Activated naive CD4-positive, alpha-beta T cell treated with anti-CD3 and anti-CD28 coated beads for 36 hours (primary cell): Measurements from ENCODE around the gene CD151. TPM values are rescaled to one million over a fixed set of nuclear protein-coding genes. Genes with fewer than 3 reads are reported as not detected.

Source experiments
- CTCF ChIA-PET: fragments of 350-600 bp; sonication (Branson Sonifier 250); formaldehyde crosslinking; loops from one replicate; lab custom pipeline; 2021; ENCODE audit warnings: antibody characterized with exemption; lab: Charles Lee
- DNase-seq: peaks from one replicate; pipeline ENCODE4 v3.0.0-alpha.2; 2020
- H3K27ac Mint-ChIP-seq: one replicate; pipeline ENCODE4 v1.8.0; 2021; ENCODE audit warnings: mild to moderate bottlenecking, mixed read lengths
- H3K27me3 Mint-ChIP-seq: one replicate; pipeline ENCODE4 v1.8.0; 2021; ENCODE audit warnings: low read depth, mixed read lengths
- H3K36me3 Mint-ChIP-seq: one replicate; pipeline ENCODE4 v1.8.0; 2021; ENCODE audit warnings: low read depth, mixed read lengths
- H3K4me1 Mint-ChIP-seq: one replicate; pipeline ENCODE4 v1.8.0; 2021; ENCODE audit warnings: low read depth, mixed read lengths
- H3K4me3 Mint-ChIP-seq: one replicate; pipeline ENCODE4 v1.8.0; 2021; ENCODE audit warnings: mild to moderate bottlenecking, moderate library complexity, mixed read lengths
- H3K9me3 Mint-ChIP-seq: one replicate; pipeline ENCODE4 v1.8.0; 2021; ENCODE audit warnings: mixed read lengths
- intact Hi-C: fragments of 100-400 bp; cut with micrococcal nuclease; formaldehyde crosslinking; loops from one replicate; pipeline ENCODE4 v1.15.1; 2023
- total RNA-seq, 2 experiments: library from RNA; stranded (reverse); gene quantifications; one replicate each; pipeline ENCODE4 v1.2.3, GENCODE V29; 2021

Gene CD151
- total RNA-seq, 2 experiments from 2014 or later = 16.3 to 18.1 TPM

DNA sequence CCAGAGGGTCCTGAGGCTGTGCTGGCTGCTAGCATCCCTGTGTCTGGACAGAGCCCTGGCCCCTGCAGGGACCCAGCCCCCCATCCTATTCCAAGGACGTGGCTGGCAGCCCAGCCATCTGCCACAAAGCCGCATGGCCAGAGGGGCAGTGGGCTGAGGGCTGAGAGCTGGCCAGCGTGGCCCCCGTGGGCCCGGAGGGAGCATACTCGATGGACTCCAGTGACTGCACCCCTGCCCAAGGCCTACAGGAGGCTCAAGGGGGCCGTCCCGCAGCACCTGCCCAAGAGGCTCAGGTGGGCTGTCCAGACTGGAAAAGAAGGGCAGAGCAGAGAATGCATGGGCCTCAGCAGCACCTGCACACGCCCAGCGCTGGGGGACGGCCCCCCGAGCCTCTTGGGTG lies 23.0 kb downstream of the CD151 start:
- H3K9me3 Mint-ChIP-seq = no peaks in the 10 kb centered on the region
- H3K4me3 Mint-ChIP-seq = no peak overlapping the region
- H3K36me3 Mint-ChIP-seq = no peaks in the 10 kb centered on the region
- intact Hi-C loops = no loop called here
- DNase-seq = no peak
- no peaks in the 10 kb centered on the region for H3K4me1 Mint-ChIP-seq
- no peak overlapping the region for H3K27ac Mint-ChIP-seq
- H3K27me3 Mint-ChIP-seq = no peaks in the 10 kb centered on the region
- CTCF ChIA-PET = no interaction called here

DNA sequence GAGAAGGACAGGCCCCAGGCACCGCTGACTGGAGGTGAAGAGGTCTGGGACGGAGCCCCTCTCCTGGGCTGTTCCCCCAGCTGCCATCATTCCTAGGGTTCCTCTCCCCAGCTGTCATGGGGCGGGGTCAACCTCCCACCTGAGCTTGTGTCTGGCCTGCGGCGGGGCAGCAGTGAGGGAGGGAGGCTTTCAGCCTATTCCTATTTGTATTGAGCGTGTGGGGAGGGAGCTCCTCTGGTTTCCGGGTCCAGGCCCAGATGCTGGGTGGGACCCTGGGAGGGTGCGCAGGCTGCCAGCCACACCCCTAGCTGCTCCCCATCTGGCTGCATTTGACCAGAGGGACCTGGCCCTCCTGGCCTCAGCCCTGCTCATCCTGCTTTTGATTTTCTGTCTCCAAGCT lies 23.6 kb downstream of the CD151 start:
- H3K36me3 Mint-ChIP-seq = no peaks in the 10 kb centered on the region
- no peak overlapping the region for H3K4me3 Mint-ChIP-seq
- no peak overlapping the region for H3K27ac Mint-ChIP-seq
- no peaks in the 10 kb centered on the region for H3K27me3 Mint-ChIP-seq
- no peak for DNase-seq
- CTCF ChIA-PET = interaction anchor here (1.1 kb wide), 1 partner anchor 8 kb away, joined by 3 read pairs; no protein-coding TSS in a partner anchor
- H3K9me3 Mint-ChIP-seq = no peaks in the 10 kb centered on the region
- intact Hi-C loops = no loop called here
- H3K4me1 Mint-ChIP-seq = no peaks in the 10 kb centered on the region

DNA sequence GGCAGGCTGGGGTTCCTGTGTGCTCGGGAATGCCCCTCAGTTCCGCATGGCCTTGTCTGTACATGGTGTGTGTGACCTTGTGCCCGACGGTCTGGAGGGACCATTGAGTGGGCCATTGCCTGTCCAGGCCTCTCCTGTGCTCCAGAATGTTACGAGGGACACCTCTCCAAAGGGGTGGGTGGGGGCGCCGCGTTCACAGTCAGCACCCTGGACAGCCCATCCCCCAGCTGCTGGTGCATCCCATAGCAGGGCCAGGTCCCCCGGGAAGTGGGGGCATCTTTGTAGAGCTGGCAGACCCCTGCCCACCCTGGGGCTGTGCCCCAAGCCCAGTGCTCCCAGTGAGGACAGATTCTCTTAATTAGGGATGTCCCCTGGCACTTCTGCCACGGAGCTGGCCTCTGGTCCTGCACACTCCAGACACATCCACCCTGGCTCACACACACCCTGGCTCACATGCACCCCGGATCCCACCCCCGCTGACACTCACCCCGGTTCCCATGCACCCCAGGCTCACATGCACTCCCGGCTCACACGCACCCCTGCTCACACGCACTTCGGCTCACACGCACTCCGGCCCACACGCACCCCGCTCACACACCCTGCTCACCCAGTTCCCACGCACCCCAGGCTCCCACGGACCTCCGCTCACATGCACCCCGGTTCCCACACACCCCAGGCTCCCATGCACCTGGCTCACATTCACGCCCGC lies 25.5 kb downstream of the CD151 start:
- H3K9me3 Mint-ChIP-seq = no peaks in the 10 kb centered on the region
- no peak overlapping the region for H3K4me3 Mint-ChIP-seq
- DNase-seq = no peak
- no peaks in the 10 kb centered on the region for H3K36me3 Mint-ChIP-seq
- H3K4me1 Mint-ChIP-seq = no peaks in the 10 kb centered on the region
- intact Hi-C loops = no loop called here
- H3K27ac Mint-ChIP-seq = no peak overlapping the region
- CTCF ChIA-PET = no interaction called here
- H3K27me3 Mint-ChIP-seq = no peaks in the 10 kb centered on the region

DNA sequence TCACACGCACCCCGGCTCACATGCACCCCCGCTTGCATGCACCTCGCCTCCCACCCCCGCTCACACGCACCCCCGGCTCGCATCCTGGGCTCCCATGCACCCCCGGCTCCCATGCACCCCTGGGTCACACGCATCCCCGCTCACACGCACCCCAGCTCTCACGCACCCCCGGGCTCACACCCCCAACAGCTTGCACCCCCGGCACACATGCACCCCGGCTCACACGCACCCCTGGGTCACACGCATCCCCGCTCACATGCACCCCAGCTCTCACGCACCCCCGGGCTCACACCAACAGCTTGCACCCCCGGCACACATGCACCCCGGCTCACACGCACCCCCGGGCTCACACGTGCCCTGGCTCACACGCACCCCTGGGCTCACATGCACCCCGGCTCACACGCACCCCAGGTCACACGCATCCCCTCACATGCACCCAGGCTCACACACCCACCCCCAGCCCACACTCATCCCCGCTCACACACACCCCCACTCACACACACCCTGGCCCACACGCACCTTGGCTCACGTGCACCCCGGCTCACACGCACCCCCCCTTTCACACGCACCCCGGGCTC lies 26.1 kb downstream of the CD151 start:
- intact Hi-C loops = no loop called here
- CTCF ChIA-PET = no interaction called here
- Mint-ChIP-seq H3K27ac (no peak overlapping the region), H3K4me3 (no peak overlapping the region), H3K4me1 (no peaks in the 10 kb centered on the region), H3K9me3 (no peaks in the 10 kb centered on the region), H3K36me3 (no peaks in the 10 kb centered on the region), H3K27me3 (no peaks in the 10 kb centered on the region)
- DNase-seq = no peak

DNA sequence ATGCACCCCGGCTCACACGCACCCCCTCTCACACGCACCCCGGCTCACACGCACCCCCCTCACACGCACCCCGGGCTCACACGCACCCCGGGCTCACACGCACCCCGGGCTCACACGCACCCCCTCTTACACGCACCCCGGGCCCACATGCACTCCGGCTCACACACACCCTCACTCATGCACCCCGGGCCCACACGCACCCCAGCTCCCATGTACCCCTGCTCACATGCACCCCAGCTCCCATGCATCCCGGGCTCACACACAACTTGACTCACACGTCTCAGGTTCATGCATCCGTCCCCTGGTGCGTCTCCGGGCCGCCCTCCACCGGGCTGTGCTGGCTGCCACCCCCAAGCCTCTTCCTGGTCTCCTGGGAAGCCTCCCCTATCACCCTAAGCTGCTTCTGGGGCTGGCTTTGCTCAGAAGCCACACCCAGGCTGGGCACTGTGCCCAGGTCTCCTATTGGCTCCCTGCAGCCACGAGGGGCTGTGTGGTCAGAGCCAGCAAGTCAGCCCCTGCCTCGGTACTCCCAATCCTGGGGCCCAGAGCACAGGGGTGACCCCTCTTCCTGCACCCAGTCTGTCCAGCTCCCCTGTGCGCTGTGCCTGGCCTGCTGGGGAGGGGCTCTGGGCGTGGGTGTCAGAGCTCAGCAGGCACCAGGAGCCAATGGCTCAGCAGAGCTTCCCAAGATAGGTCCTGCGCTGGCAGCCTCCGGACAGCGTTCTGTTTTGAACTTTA lies 26.8 kb downstream of the CD151 start:
- H3K27me3 Mint-ChIP-seq = no peaks in the 10 kb centered on the region
- intact Hi-C loops = no loop called here
- DNase-seq = no peak
- no peak overlapping the region for H3K27ac Mint-ChIP-seq
- CTCF ChIA-PET = no interaction called here
- H3K36me3 Mint-ChIP-seq = no peaks in the 10 kb centered on the region
- H3K9me3 Mint-ChIP-seq = no peaks in the 10 kb centered on the region
- H3K4me3 Mint-ChIP-seq = no peak overlapping the region
- no peaks in the 10 kb centered on the region for H3K4me1 Mint-ChIP-seq

DNA sequence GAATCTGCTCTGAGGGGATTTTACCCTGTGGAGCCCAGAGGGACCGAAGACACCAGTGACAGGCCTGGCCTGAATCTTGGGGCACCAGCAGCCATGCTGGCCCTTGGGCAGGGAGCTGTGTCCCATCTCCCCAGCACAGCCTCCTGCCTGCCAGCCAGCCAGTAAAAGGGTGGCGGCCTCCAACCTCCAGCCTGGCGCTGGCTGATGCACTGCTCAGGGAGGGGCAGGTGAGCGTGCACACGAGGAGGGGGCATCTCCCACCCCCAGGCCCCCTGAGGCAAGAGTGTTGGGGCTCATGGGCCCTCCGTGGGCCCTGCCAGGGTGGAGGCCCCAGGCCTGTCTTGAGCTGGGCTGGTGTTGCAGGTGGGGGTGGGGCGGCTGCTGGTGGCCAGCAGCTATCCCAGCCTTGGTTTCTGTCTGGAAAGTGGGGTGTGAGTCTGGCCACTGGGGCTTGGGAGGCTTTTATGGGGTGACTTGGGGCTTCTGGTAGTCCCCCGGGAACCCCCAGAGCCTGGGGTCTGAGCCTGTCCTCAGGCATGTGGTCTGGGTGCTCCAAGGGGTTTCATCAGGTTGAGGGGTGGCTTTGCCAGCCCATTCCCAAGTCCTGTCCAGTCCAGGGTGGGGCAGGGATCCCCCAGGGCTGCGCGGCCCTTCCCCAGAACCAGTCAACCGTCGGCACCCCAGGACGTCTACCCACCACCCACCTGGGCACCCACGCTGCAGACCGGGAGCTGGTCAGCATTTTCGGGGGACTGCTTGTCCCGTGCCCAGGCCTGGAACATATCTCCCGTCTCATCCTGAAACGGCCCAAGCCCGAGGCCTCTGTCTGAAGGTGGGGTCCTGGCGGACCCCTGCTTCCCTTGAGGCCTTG lies 27.7 kb downstream of the CD151 start:
- intact Hi-C loops = no loop called here
- H3K27ac Mint-ChIP-seq = no peak overlapping the region
- CTCF ChIA-PET = interaction anchor here (0.6 kb wide), 1 partner anchor 625 kb away, joined by 3 read pairs; no protein-coding TSS in a partner anchor
- no peak overlapping the region for H3K4me3 Mint-ChIP-seq
- H3K36me3 Mint-ChIP-seq = no peaks in the 10 kb centered on the region
- H3K4me1 Mint-ChIP-seq = no peaks in the 10 kb centered on the region
- H3K27me3 Mint-ChIP-seq = no peaks in the 10 kb centered on the region
- DNase-seq = no peak
- H3K9me3 Mint-ChIP-seq = no peaks in the 10 kb centered on the region

DNA sequence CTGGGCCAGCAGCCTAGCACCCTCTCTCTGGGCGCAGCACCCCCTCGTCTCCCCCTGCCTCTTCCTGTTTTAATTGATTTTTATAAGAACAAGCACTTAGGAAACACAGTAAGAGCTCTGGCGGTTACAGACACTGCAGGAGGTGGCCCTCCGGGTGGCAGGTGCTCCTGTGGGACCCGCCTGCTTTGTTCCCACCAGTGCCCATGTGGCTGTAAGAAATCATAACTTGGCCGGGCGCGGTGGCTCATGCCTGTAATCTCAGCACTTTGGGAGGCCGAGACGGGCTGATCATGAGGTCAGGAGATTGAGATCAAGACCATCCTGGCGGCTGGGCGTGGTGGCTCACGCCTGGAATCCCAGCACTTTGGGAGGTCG lies 28.3 kb downstream of the CD151 start:
- DNase-seq = no peak
- no peak overlapping the region for H3K4me3 Mint-ChIP-seq
- intact Hi-C loops = no loop called here
- no peaks in the 10 kb centered on the region for H3K27me3 Mint-ChIP-seq
- CTCF ChIA-PET = interaction anchor here (0.6 kb wide), 1 partner anchor 625 kb away, joined by 3 read pairs; no protein-coding TSS in a partner anchor
- H3K9me3 Mint-ChIP-seq = no peaks in the 10 kb centered on the region
- no peaks in the 10 kb centered on the region for H3K36me3 Mint-ChIP-seq
- H3K27ac Mint-ChIP-seq = no peak overlapping the region
- H3K4me1 Mint-ChIP-seq = no peaks in the 10 kb centered on the region

DNA sequence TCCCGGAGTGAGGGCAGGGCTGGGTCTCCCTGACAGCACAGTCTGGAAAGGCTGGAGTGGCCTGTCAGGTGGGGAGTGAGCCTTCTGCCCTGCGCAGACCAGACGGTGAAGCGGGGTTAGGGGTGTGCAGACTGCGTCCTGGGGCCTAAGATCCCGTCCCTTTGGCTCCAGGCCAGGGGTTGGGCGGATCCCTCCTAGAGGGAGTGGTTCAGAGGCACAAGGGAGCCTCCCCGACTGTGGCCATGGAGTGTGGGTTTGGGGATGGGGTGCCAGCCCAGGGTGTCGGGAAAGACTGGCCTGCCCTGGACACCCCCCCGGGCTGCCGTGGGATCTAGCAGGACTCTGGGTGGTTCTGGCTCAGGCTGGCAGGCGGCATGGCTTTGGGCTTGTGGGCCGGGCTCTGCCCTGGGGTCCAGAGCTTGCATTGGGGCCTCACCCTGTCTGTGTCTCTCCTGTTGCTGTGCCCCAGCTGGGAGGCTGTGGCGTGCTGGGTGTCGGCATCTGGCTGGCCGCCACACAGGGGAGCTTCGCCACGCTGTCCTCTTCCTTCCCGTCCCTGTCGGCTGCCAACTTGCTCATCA lies 29.4 kb downstream of the CD151 start:
- H3K27me3 Mint-ChIP-seq = no peaks in the 10 kb centered on the region
- CTCF ChIA-PET = no interaction called here
- no peak overlapping the region for H3K4me3 Mint-ChIP-seq
- DNase-seq = no peak
- intact Hi-C loops = no loop called here
- H3K9me3 Mint-ChIP-seq = no peaks in the 10 kb centered on the region
- H3K27ac Mint-ChIP-seq = no peak overlapping the region
- H3K36me3 Mint-ChIP-seq = no peaks in the 10 kb centered on the region
- H3K4me1 Mint-ChIP-seq = no peaks in the 10 kb centered on the region

DNA sequence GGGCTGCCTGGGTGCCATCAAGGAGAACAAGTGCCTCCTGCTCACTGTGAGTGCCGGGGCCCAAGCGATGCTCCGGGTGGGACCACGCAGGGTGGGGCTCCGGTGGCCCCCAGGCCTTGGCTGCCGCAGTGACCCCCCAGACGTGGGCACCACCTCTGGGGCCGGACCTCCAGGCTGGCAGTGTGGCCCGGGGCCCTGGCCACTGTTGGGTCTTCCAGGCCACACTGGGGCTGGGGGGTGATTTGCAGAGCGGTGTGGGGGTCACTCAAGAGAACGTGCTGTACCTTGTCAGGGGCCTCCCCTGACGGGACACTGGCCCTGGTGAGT lies 29.9 kb downstream of the CD151 start:
- no peak overlapping the region for H3K27ac Mint-ChIP-seq
- CTCF ChIA-PET = no interaction called here

DNA sequence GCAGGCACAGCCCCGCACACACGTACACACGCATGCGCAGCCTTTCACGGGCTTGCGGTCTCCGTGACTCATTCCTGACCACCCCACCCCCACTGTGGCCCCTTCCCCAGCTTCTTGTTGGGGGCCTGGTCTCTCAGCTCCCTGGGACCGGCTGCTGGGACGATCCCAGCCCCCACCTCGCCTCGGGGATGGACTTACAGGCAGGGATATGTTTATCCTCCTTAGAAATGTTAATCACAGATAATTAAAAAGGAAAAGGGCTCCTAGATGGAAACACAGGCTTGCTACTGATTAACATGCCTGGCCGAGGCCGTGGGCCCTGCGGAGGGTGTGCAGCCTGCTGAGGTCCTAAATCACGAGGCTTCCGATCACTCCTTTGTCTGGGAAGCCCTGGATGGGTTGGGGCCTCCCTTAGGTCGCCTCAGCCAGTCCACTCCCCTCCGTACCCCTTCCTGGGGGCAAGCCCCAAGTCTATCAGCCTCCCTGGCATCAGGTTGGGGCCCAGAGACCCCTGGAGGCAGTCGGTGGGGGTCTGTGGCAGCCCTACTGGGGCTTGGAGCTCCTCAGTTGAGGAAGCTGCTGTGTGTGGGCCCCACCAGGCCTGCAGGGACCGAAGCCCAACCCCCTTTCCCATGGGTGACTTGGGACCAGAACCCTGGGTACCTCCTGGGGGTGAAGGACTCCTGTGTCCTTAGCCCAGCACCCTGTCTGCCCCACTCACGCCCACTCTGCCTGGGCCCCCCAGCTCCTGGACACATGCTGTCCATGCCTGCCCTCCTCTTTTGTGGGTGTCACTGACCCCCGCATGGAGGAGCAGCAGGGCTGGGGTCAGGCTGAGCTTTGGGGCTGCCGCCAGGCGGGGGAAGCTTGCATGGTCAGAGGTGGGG lies 30.5 kb downstream of the CD151 start:
- CTCF ChIA-PET = interaction anchor here (1.3 kb wide), 1 partner anchor 15 kb away, joined by 6 read pairs; no protein-coding TSS in a partner anchor
- H3K27me3 Mint-ChIP-seq = no peaks in the 10 kb centered on the region
- H3K4me1 Mint-ChIP-seq = no peaks in the 10 kb centered on the region
- DNase-seq = no peak
- H3K36me3 Mint-ChIP-seq = no peaks in the 10 kb centered on the region
- no peaks in the 10 kb centered on the region for H3K9me3 Mint-ChIP-seq
- H3K27ac Mint-ChIP-seq = no peak overlapping the region
- no peak overlapping the region for H3K4me3 Mint-ChIP-seq
- intact Hi-C loops = no loop called here

More for the DNA sequence above, 29.9 kb downstream of the CD151 start:
- Mint-ChIP-seq H3K9me3 (no peaks in the 10 kb centered on the region), H3K4me1 (no peaks in the 10 kb centered on the region), H3K4me3 (no peak overlapping the region), H3K27me3 (no peaks in the 10 kb centered on the region), H3K36me3 (no peaks in the 10 kb centered on the region)
- no peak for DNase-seq
- intact Hi-C loops = no loop called here
